OCI-LY3 (cell line): ENCODE measurements around the gene ADRA2A.

Experiments
- H2AFZ ChIP-seq: fragments of 200-600, 300-600 bp; shearing (Covaris generic); 2 replicates; pipeline ENCODE4 v1.6.0; 2014; ENCODE audit warnings: antibody characterized with exemption, low read depth, low read length
- H3K27ac ChIP-seq: fragments of 200-600, 300-600 bp; sonication (generic); 2 replicates; pipeline ENCODE4 v1.5.1; 2014; ENCODE audit warnings: mild to moderate bottlenecking, low read length, moderate library complexity, mixed read lengths
- H3K27me3 ChIP-seq: fragments of 200-600, 300-600 bp; sonication (generic); 2 replicates; pipeline ENCODE4 v1.6.1; 2014; ENCODE audit warnings: low read depth, low read length, mixed read lengths
- H3K36me3 ChIP-seq: fragments of 200-600, 300-600 bp; sonication (generic); replicated peaks from 2 replicates; pipeline ENCODE3; 2014; ENCODE audit warnings: low read depth, low read length, mixed read lengths
- H3K4me1 ChIP-seq: fragments of 300-600, 200-600 bp; sonication (generic); 2 replicates; pipeline ENCODE4 v1.6.1; 2014; ENCODE audit warnings: low read length, mixed read lengths
- H3K4me2 ChIP-seq: fragments of 200-600, 300-600 bp; sonication (generic); 2 replicates; pipeline ENCODE4 v1.6.1; 2014; ENCODE audit warnings: low read length, mixed read lengths
- H3K4me3 ChIP-seq: fragments of 300-600, 200-600 bp; sonication (generic); 2 replicates; pipeline ENCODE4 v1.5.1; 2014; ENCODE audit warnings: antibody characterized with exemption, mild to moderate bottlenecking, low read length, moderate library complexity
- H3K79me2 ChIP-seq: fragments of 300-600, 200-600 bp; shearing (Covaris generic); 2 replicates; pipeline ENCODE4 v1.6.1; 2014; ENCODE audit warnings: mild to moderate bottlenecking, low read length, mixed read lengths
- H3K9ac ChIP-seq: fragments of 300-600, 200-600 bp; shearing (Covaris generic); 2 replicates; pipeline ENCODE4 v1.6.0; 2014; ENCODE audit warnings: mild to moderate bottlenecking, low read length, moderate library complexity
- H3K9me3 ChIP-seq: fragments of 200-600, 300-600 bp; shearing (Covaris generic); 2 replicates; pipeline ENCODE4 v1.6.1; 2014; ENCODE audit warnings: low read length, mixed read lengths; ENCODE audit not compliant: insufficient read depth
- H4K20me1 ChIP-seq: fragments of 200-600, 300-600 bp; sonication (generic); 2 replicates; pipeline ENCODE4 v1.6.1; 2016; ENCODE audit warnings: low read length, mixed read lengths; ENCODE audit not compliant: insufficient read depth
- CTCF ChIP-seq: fragments of 200-600, 300-600 bp; sonication (generic); IDR thresholded peaks from 2 replicates; pipeline ENCODE4 v1.5.1; 2014; ENCODE audit warnings: antibody characterized with exemption, low read length, low read depth
- EZH2phosphoT487 ChIP-seq: fragments of 200-600 bp; shearing (Covaris generic); IDR thresholded peaks from 2 replicates; pipeline ENCODE4 v1.6.1; 2018; ENCODE audit warnings: antibody characterized with exemption, mixed run types, low read depth

Gene ADRA2A

GRCh38 chr10:111112333-111112732 lies 35.5 kb downstream of the ADRA2A start:
- Histone ChIP-seq H3K9me3 (no peaks in the 10 kb centered on the region), H3K4me1 (no peaks in the 10 kb centered on the region), H3K4me3 (no peak overlapping the region), H3K27ac (no peak overlapping the region), H4K20me1 (no peaks in the 10 kb centered on the region), H3K9ac (no peak overlapping the region), H3K27me3 (no peaks in the 10 kb centered on the region), H2AFZ (no peak overlapping the region), H3K79me2 (no peaks in the 10 kb centered on the region), H3K36me3 (no peaks in the 10 kb centered on the region), H3K4me2 (no peak overlapping the region)
- TF ChIP-seq EZH2phosphoT487 (no peak), CTCF (no peak)

GRCh38 chr10:111113238-111113960 lies 36.6 kb downstream of the ADRA2A start:
- Histone ChIP-seq H3K4me3 (no peak overlapping the region), H3K27me3 (no peaks in the 10 kb centered on the region), H3K9me3 (no peaks in the 10 kb centered on the region), H3K9ac (no peak overlapping the region), H4K20me1 (no peaks in the 10 kb centered on the region), H3K4me1 (no peaks in the 10 kb centered on the region), H3K36me3 (no peaks in the 10 kb centered on the region), H3K79me2 (no peaks in the 10 kb centered on the region), H3K27ac (no peak overlapping the region), H3K4me2 (no peak overlapping the region), H2AFZ (no peak overlapping the region)
- TF ChIP-seq CTCF: no peak
- TF ChIP-seq EZH2phosphoT487: no peak

- H2AFZ ChIP-seq: no peak overlapping the region
- no peak overlapping the region for H3K27ac ChIP-seq
- no peaks in the 10 kb centered on the region for H3K36me3 ChIP-seq
- no peaks in the 10 kb centered on the region for H3K27me3 ChIP-seq
- no peaks in the 10 kb centered on the region for H4K20me1 ChIP-seq
- H3K79me2 ChIP-seq: no peaks in the 10 kb centered on the region
- no peak overlapping the region for H3K4me2 ChIP-seq
- no peak overlapping the region for H3K9ac ChIP-seq
- H3K9me3 ChIP-seq: no peaks in the 10 kb centered on the region
- H3K4me3 ChIP-seq: no peak overlapping the region
- H3K4me1 ChIP-seq: no peaks in the 10 kb centered on the region
- TF ChIP-seq CTCF (no peak), EZH2phosphoT487 (no peak)
Observed at GRCh38 chr10:111113961-111114757, 37.3 kb downstream of the ADRA2A start.

GRCh38 chr10:111114758-111115500 lies 38.1 kb downstream of the ADRA2A start:
- Histone ChIP-seq H3K4me1 (no peaks in the 10 kb centered on the region), H3K4me2 (no peak overlapping the region), H4K20me1 (no peaks in the 10 kb centered on the region), H3K4me3 (no peak overlapping the region), H2AFZ (no peak overlapping the region), H3K27ac (no peak overlapping the region), H3K36me3 (no peaks in the 10 kb centered on the region), H3K79me2 (no peaks in the 10 kb centered on the region), H3K9ac (no peak overlapping the region), H3K27me3 (no peaks in the 10 kb centered on the region), H3K9me3 (no peaks in the 10 kb centered on the region)
- no peak for TF ChIP-seq EZH2phosphoT487
- no peak for TF ChIP-seq CTCF
